ENCODE measurements around the gene CCL14. TPM values are rescaled to one million over a fixed set of nuclear protein-coding genes. Genes with fewer than 3 reads are reported as not detected.

Gene CCL14
- total and polyA plus RNA-seq, 2 of the 13 experiments (the other 11 are each of a cell fraction or from before 2014, with no cell fraction given) = 1.1 to 1.7 TPM

GRCh38 chr17:36000732-36001109 is 14.2 kb upstream of the CCL14 start (continued):
- TF ChIP-seq CHD4 (IDR thresholded peaks at IDR 0.05; ENCODE audit: borderline replicate concordance, low read length) (no peak), KDM1A (CRISPR knock-in tag; IDR thresholded peaks at IDR 0.05) (no peak), HNRNPH1 (optimal IDR thresholded peaks at IDR 0.05; ENCODE audit: low read depth, low read length) (no peak), KMT2A (CRISPR knock-in tag; IDR thresholded peaks at IDR 0.05) (no peak), ZNF512 (CRISPR knock-in tag; IDR thresholded peaks at IDR 0.05) (no peak), ZNF562 (CRISPR knock-in tag; IDR thresholded peaks at IDR 0.05; ENCODE audit: borderline replicate concordance) (no peak), ZNF343 (CRISPR knock-in tag; IDR thresholded peaks at IDR 0.05) (no peak), FOXC1 (CRISPR knock-in tag; IDR thresholded peaks at IDR 0.05; ENCODE audit: borderline replicate concordance) (no peak), NBN (conservative IDR thresholded peaks at IDR 0.05) (no peak), ZNF552 (CRISPR knock-in tag; IDR thresholded peaks at IDR 0.05; ENCODE audit: borderline replicate concordance) (no peak), NCOA5 (CRISPR knock-in tag; IDR thresholded peaks at IDR 0.05) (no peak), FOXJ3 (CRISPR knock-in tag; IDR thresholded peaks at IDR 0.05; ENCODE audit: borderline replicate concordance) (no peak), AKNA (CRISPR knock-in tag; IDR thresholded peaks at IDR 0.05; ENCODE audit: borderline replicate concordance) (no peak), KDM5B (CRISPR knock-in tag; IDR thresholded peaks at IDR 0.05; ENCODE audit: borderline replicate concordance) (no peak), ZNF672 (CRISPR knock-in tag; IDR thresholded peaks at IDR 0.05) (no peak), NR2C2 (CRISPR knock-in tag; IDR thresholded peaks at IDR 0.05; ENCODE audit: borderline replicate concordance) (no peak)
- TF ChIP-seq, protein P1, sequence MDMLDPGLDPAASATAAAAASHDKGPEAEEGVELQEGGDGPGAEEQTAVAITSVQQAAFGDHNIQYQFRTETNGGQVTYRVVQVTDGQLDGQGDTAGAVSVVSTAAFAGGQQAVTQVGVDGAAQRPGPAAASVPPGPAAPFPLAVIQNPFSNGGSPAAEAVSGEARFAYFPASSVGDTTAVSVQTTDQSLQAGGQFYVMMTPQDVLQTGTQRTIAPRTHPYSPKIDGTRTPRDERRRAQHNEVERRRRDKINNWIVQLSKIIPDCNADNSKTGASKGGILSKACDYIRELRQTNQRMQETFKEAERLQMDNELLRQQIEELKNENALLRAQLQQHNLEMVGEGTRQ (IDR thresholded peaks at IDR 0.05; ENCODE audit: low read depth, low read length) = no peak
- TF ChIP-seq, protein P1 (CRISPR knock-in tag; IDR thresholded peaks at IDR 0.05; ENCODE audit: borderline replicate concordance) = no peak
- TF ChIP-seq, protein P2, sequence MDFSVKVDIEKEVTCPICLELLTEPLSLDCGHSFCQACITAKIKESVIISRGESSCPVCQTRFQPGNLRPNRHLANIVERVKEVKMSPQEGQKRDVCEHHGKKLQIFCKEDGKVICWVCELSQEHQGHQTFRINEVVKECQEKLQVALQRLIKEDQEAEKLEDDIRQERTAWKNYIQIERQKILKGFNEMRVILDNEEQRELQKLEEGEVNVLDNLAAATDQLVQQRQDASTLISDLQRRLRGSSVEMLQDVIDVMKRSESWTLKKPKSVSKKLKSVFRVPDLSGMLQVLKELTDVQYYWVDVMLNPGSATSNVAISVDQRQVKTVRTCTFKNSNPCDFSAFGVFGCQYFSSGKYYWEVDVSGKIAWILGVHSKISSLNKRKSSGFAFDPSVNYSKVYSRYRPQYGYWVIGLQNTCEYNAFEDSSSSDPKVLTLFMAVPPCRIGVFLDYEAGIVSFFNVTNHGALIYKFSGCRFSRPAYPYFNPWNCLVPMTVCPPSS (IDR thresholded peaks at IDR 0.05) = no peak
- TF ChIP-seq, protein P3, sequence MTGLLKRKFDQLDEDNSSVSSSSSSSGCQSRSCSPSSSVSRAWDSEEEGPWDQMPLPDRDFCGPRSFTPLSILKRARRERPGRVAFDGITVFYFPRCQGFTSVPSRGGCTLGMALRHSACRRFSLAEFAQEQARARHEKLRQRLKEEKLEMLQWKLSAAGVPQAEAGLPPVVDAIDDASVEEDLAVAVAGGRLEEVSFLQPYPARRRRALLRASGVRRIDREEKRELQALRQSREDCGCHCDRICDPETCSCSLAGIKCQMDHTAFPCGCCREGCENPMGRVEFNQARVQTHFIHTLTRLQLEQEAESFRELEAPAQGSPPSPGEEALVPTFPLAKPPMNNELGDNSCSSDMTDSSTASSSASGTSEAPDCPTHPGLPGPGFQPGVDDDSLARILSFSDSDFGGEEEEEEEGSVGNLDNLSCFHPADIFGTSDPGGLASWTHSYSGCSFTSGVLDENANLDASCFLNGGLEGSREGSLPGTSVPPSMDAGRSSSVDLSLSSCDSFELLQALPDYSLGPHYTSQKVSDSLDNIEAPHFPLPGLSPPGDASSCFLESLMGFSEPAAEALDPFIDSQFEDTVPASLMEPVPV (CRISPR knock-in tag; IDR thresholded peaks at IDR 0.05) = no peak
